Osteoblast (primary cell): ENCODE data around the gene PALD1. TPM values are rescaled to one million over a fixed set of nuclear protein-coding genes. Genes with fewer than 3 reads are reported as not detected.
A peak's percentile ranks its signal among the peaks of the same experiment; 100 is the strongest.

Source experiments
- DNase-seq: peaks from one replicate; pipeline ENCODE4 v3.0.0; 2011; ENCODE audit warnings: low spot score, mixed read lengths; ENCODE audit not compliant: insufficient read length; ENCODE audit errors: missing footprints
- H2AFZ ChIP-seq: 2 replicates; pipeline ENCODE4 v1.6.0; 2011; ENCODE audit warnings: mild to moderate bottlenecking, low read length
- H3K27ac ChIP-seq: 2 replicates; pipeline ENCODE4 v1.5.1; 2011; ENCODE audit warnings: mild to moderate bottlenecking, low read depth, low read length, moderate library complexity
- H3K27me3 ChIP-seq: 2 replicates; pipeline ENCODE4 v1.6.0; 2012; ENCODE audit warnings: mild to moderate bottlenecking, control low read depth, inconsistent platforms, low read length, moderate library complexity; ENCODE audit not compliant: insufficient read depth
- H3K36me3 ChIP-seq: 2 replicates; pipeline ENCODE4 v1.5.1; 2011; ENCODE audit warnings: mild to moderate bottlenecking, low read length, control low read depth, moderate library complexity; ENCODE audit not compliant: insufficient read depth
- H3K4me1 ChIP-seq: 2 replicates; pipeline ENCODE4 v1.5.1; 2011; ENCODE audit warnings: mild to moderate bottlenecking, low read length, control low read depth, moderate library complexity; ENCODE audit not compliant: insufficient read depth
- H3K4me2 ChIP-seq: 2 replicates; pipeline ENCODE4 v1.6.0; 2011; ENCODE audit warnings: mild to moderate bottlenecking, low read length; ENCODE audit not compliant: insufficient read depth
- H3K4me3 ChIP-seq: fragments of 200-600 bp; sonication (generic); 3 replicates; pipeline ENCODE4 v1.5.1; 2012; ENCODE audit warnings: mild to moderate bottlenecking, low read length, inconsistent platforms; ENCODE audit not compliant: insufficient read depth
- H3K79me2 ChIP-seq: 2 replicates; pipeline ENCODE4 v1.6.0; 2012; ENCODE audit warnings: mild to moderate bottlenecking, low read length, control low read depth, inconsistent platforms; ENCODE audit not compliant: insufficient read depth
- H3K9me3 ChIP-seq: 2 replicates; pipeline ENCODE4 v1.5.1; 2011; ENCODE audit warnings: low read depth, low read length, control low read depth
- H4K20me1 ChIP-seq: 2 replicates; pipeline ENCODE4 v1.6.0; 2012; ENCODE audit warnings: mild to moderate bottlenecking, low read length, control low read depth; ENCODE audit not compliant: insufficient read depth
- CTCF ChIP-seq: IDR thresholded peaks from 2 replicates; pipeline ENCODE4 v1.5.1; 2011; ENCODE audit warnings: mild to moderate bottlenecking, low read depth, low read length, moderate library complexity; ENCODE audit errors: extremely low read depth
- total RNA-seq: library from RNA; depleted of rRNA; stranded (reverse); fragments of >200 nt; gene quantifications from 2 replicates; pipeline ENCODE4 v1.2.3, GENCODE V29; 2012

The PALD1 gene
- total RNA-seq, 1 donor = under 0.01 TPM

GRCh38 chr10:70455213-70455630, 23.3 kb upstream of the PALD1 start:
- Histone ChIP-seq H3K4me1 (peaks cover 7% of the 10 kb centered on the region), H2AFZ (no peak overlapping the region), H4K20me1 (no peaks in the 10 kb centered on the region), H3K79me2 (no peaks in the 10 kb centered on the region), H3K27ac (no peak overlapping the region), H3K9me3 (no peaks in the 10 kb centered on the region), H3K27me3 (peaks cover 8% of the 10 kb centered on the region), H3K4me2 (no peak overlapping the region), H3K4me3 (no peak overlapping the region), H3K36me3 (no peaks in the 10 kb centered on the region)
- no peak for TF ChIP-seq CTCF
- no peak for DNase-seq

GRCh38 chr10:70456164-70456563, 22.4 kb upstream of the PALD1 start:
- TF ChIP-seq CTCF = no peak
- Histone ChIP-seq H3K4me2 (no peak overlapping the region), H3K4me3 (no peak overlapping the region), H3K79me2 (no peaks in the 10 kb centered on the region), H3K9me3 (no peaks in the 10 kb centered on the region), H3K4me1 (peaks cover 7% of the 10 kb centered on the region), H2AFZ (no peak overlapping the region), H3K27ac (no peak overlapping the region), H4K20me1 (no peaks in the 10 kb centered on the region), H3K36me3 (no peaks in the 10 kb centered on the region), H3K27me3 (peaks cover 8% of the 10 kb centered on the region)
- no peak for DNase-seq

GRCh38 chr10:70457759-70458305, 20.7 kb upstream of the PALD1 start:
- Histone ChIP-seq H3K27ac (no peak overlapping the region), H3K36me3 (no peaks in the 10 kb centered on the region), H3K4me3 (peak overlapping the region; percentile 50), H3K4me1 (peaks cover 7% of the 10 kb centered on the region), H3K9me3 (no peaks in the 10 kb centered on the region), H4K20me1 (no peaks in the 10 kb centered on the region), H3K79me2 (no peaks in the 10 kb centered on the region), H3K4me2 (peak overlapping the region; percentile 69), H2AFZ (no peak overlapping the region), H3K27me3 (peaks cover 8% of the 10 kb centered on the region)
- no peak for TF ChIP-seq CTCF
- DNase-seq = no peak

DNA sequence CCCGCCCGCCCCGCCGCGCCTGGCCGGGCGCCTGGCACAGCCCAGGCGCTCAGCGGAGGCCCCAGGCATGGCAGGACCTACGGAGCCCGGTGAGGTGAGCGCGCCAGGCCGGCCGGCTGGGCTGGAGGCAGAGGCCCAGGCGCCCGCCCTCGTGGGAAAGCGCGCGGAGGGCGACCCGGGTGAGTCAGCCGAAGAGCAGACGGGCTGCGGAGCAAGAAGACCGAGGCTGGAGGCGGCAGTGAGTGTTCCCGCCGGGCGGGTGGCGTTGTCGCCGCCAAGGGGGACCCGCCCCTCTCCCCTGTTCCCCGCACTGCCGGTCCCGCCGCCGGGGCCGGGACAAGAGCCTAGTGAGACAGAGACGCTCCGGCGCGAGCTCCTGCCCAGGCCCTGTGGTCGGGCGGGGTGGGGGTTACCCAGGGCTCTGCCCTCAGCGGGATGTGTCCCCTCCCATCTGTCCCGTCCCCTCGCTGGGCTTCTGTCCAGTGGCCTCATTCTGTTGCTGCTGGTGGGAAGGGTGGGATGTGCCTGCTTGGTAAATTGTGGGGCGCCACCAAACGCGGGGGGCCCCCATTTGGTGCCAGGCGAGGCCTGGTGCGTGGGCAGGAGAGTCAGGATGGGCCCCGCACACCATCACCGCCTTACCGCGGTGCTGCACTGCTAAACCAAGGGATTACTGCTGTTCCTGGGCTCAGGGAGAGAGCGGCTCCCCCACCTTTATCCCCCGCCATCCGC, 20.1 kb upstream of the PALD1 start:
- peaks cover 8% of the 10 kb centered on the region for H3K27me3 ChIP-seq
- no peak overlapping the region for H3K27ac ChIP-seq
- H3K4me1 ChIP-seq = peaks cover 7% of the 10 kb centered on the region
- H3K9me3 ChIP-seq = no peaks in the 10 kb centered on the region
- TF ChIP-seq CTCF = no peak
- H3K4me3 ChIP-seq = peak overlapping the region; percentile 50
- no peaks in the 10 kb centered on the region for H3K79me2 ChIP-seq
- no peak overlapping the region for H2AFZ ChIP-seq
- peak; percentile 99 for DNase-seq
- H3K36me3 ChIP-seq = no peaks in the 10 kb centered on the region
- H4K20me1 ChIP-seq = no peaks in the 10 kb centered on the region
- peak overlapping the region; percentile 69 for H3K4me2 ChIP-seq
